GM12874 (cell line): ENCODE data around the gene ARID3A.

Experiments used
- TF ChIP-seq, protein P1 (sequence below): IDR thresholded peaks from 2 replicates; pipeline ENCODE4 v1.5.1; 2011; ENCODE audit warnings: low read depth, mild to moderate bottlenecking, control low read depth, low read length, moderate library complexity; ENCODE audit not compliant: insufficient read depth

ARID3A gene

DNA sequence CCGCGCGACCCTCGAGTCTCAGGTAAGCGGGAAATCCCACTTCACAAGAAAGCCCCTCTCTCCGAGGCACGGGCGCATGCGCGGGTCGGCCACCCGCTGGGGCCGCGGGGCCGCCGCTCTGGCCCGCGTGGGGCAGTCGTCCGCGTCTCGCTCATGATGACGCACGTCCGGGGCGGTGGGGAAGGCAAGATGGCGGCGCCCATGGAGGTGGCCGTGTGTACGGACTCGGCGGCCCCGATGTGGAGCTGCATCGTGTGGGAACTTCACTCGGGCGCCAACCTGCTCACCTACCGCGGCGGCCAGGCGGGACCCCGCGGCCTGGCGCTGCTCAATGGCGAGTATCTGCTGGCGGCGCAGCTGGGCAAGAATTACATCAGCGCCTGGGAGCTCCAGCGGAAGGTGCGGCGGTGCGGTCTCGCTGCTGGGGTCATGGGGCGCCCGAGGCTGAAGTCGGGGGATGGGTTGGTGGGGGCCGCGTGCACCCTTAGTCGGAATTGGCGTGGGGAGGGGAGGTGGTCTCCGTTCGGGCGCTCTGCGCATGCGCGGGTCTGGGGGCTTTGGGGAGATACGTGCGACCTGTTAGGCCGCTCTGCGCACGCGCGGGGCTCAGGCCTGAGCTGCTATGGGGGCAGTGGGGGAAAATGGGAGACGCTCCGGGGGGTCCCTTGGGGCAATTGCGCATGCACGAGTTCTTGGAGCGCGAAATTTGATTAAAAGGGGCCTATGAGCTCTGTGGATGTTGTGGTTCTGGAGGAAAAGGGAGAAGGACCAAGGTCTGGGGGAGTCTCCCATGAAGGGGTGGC lies 58.5 kb downstream of the ARID3A start, which contains the start of gene WDR18:
Gene WDR18, plus strand, starts transcription at position 181 of the 803 bp plus-strand sequence. Its CDS starts 9 bp downstream, at position 190.
- TF ChIP-seq, protein P1, sequence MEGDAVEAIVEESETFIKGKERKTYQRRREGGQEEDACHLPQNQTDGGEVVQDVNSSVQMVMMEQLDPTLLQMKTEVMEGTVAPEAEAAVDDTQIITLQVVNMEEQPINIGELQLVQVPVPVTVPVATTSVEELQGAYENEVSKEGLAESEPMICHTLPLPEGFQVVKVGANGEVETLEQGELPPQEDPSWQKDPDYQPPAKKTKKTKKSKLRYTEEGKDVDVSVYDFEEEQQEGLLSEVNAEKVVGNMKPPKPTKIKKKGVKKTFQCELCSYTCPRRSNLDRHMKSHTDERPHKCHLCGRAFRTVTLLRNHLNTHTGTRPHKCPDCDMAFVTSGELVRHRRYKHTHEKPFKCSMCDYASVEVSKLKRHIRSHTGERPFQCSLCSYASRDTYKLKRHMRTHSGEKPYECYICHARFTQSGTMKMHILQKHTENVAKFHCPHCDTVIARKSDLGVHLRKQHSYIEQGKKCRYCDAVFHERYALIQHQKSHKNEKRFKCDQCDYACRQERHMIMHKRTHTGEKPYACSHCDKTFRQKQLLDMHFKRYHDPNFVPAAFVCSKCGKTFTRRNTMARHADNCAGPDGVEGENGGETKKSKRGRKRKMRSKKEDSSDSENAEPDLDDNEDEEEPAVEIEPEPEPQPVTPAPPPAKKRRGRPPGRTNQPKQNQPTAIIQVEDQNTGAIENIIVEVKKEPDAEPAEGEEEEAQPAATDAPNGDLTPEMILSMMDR, result 0 out of 2 replicates have a peak, but pooled peaks have one; percentile 10

DNA sequence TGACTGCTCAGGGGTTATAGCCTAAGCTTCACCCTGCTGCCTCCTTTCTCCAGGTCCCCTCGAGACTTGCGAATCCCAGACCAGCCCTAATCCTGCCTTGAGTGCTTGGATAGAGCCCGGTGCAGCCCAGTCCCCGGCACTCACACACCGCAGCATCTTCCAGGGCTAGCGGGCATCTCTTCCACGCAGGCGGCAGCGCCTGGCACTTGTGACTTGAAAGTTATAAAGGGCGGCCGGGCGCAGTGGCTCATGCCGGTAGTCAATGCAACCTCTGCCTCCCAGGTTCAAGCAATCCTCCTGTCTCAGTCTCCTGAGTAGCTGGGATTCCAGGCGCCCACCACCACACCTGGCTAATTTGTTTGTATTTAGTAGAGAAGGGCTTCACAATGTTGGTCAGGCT lies 60.2 kb downstream of the ARID3A start:
- TF ChIP-seq, protein P1, result no peak

DNA sequence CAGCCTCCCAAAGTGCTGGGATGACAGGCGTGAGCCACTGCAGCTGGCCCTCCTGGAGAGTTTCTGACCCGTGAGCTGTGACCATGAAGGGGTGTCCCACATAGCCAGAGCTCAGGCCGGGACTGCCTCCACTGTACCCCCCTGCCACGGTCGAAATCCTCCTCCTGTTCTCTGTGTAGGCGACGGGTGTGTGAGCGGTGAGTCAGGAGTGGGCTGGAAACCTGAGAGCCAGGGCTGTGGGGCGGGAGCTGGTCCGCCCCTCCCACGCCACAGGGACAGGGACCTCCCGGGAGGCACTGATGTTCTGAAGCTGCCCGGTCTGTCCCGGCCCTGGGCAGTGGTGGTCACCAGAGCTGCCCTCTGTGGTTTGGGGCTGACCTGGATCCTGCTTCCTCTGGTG lies 62.2 kb downstream of the ARID3A start:
- TF ChIP-seq, protein P1, result no peak

DNA sequence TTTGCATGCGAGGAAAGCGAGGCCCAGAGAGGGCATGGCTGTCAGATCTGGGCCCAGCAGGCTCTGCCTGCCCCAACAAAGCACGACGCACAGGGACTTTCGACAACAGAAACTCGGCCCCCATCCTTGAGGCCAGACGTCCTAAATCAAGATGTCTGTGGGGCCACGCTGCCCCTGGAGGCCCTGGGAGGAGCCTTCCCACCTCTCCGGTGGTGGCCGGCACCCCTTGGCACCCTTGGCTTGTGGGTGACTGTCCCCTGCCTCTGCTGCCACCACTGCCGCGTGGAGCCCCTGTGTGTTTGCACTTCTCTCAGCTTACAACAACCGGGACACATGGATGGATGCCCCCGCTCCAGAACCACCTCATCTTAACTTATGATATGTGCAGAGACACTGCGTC lies 62.7 kb downstream of the ARID3A start:
- TF ChIP-seq, protein P1, result no peak

DNA sequence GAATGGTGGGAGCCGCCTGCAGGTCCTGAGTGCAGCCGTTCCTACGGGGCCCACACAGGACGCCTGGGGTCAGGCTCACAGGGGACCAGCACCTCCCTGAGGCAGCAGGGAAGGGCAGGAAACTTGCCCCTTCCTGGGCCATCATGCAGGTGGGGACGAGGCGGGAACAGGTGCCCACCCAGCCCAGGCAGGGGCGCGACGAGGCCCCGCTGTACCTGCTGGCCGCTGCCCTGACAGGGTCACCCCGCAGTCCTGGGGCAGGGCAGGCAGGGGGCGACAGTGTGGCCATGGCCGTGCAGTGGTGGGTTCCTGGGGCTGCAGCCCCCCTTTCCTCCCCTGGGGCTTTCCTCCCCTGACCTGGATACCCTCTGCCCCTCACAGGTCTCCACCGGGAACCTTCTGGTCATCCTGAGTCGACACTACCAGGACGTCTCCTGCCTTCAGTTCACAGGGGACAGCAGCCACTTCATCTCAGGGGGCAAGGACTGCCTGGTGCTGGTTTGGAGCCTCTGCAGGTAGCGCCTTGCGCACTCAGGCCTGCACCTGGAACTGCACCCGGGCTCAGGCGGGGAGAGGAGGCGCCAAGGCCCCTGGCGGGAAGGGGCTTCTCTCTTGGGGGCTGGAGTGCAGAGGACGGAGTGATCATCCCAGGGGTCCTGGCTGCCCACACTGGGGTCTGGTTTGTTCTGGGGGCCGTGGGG lies 63.7 kb downstream of the ARID3A start:
- TF ChIP-seq, protein P1, result peak; percentile 48

DNA sequence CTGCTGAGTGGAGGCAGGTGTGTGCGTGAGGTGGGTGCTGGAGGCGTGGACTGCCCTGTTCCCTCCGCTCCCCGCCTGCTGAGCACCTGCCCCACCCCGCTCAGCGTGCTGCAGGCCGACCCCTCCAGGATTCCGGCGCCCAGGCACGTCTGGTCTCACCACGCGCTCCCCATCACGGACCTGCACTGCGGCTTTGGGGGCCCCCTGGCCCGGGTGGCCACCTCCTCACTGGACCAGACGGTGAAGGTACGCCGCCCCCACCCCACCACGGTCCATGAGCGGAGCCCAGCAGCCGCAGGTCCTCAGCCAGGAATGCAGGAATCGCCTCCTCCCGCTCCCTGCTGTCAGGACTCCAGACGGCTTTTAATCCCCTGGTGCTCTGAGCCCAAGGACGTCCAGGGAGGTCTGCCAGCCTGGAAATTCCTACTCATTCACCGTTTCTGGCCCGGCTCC lies 64.3 kb downstream of the ARID3A start:
- TF ChIP-seq, protein P1, result no peak

DNA sequence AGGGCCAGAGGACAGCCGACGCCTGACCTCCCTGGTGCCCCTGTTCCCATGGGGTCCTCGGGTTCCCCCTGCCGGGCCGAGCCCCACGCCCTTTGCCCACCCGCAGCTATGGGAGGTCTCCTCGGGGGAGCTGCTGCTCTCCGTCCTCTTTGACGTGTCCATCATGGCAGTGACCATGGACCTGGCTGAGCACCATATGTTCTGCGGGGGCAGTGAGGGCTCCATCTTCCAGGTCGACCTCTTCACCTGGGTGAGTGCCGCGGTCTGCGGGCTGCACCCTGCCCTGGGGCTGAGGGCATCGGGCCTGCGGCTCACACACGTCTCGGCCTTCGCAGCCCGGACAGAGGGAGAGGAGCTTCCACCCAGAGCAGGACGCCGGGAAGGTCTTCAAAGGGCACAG lies 64.9 kb downstream of the ARID3A start:
- TF ChIP-seq, protein P1, result no peak
